NCI-H2029 (cell line): ENCODE data around the gene CDC20.
A peak's percentile ranks its signal among the peaks of the same experiment; 100 is the strongest.

ENCODE experiments used
- DNase-seq: peaks from one replicate; lab custom pipeline; 2025; lab: John Stamatoyannopoulos, UW

The CDC20 gene

DNA sequence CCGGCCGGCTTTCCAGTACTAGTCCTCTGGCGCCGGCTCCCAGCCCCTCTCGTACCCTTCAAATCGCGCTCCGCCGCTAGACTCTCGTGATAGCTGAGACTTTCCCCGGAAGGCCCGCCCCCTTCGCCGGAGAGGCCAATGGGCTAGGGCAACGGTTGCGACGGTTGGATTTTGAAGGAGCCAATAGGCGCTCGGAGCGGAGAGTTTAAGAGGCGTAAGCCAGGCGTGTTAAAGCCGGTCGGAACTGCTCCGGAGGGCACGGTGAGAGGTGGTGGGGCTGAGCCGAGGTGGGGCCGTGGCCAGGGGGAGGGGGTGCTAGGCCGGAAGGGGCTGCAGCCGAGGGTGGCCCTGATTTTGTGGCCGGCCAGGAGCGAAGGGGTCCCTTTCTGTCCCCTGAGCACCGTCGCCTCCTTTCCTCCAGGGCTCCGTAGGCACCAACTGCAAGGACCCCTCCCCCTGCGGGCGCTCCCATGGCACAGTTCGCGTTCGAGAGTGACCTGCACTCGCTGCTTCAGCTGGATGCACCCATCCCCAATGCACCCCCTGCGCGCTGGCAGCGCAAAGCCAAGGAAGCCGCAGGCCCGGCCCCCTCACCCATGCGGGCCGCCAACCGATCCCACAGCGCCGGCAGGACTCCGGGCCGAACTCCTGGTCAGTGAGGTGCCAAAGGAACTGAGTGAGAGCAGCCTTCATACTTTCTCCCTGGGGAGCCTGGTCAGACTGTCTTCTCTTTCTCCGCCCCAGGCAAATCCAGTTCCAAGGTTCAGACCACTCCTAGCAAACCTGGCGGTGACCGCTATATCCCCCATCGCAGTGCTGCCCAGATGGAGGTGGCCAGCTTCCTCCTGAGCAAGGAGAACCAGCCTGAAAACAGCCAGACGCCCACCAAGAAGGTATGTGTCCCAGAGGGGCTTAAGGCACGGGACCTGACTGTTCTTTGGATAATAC lies at the start of gene CDC20:
Gene CDC20 (plus strand): TSS at position 236 of the 948 bp plus-strand sequence. CDS start 235 bp downstream, at position 471.
- DNase-seq: peak; percentile 100

- DNase-seq: no peak
Measured at GRCh38 chr1:43309405-43310025, 49.3 kb upstream of the CDC20 start.

DNA sequence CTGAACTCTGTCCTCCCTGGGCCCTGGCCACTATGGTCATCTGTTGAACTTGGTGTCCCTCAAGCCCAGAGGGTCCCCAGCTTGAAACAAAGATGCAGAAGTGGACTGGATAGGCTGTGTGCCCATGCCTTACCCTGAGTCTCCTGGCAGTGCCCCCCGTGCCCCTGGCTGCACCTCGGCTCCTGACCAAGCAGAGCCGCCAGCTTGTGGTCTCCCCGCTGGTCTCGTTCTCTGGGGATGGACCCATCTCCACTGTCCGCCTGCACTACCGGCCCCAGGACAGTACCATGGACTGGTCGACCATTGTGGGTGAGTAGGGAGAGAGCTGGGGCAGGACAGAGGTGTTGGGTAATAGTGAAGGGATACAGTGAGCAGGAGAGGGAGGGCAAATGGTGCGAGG lies 47.3 kb upstream of the CDC20 start:
- no peak for DNase-seq

- DNase-seq: no peak
Measured at GRCh38 chr1:43312212-43312623, 46.6 kb upstream of the CDC20 start.

DNA sequence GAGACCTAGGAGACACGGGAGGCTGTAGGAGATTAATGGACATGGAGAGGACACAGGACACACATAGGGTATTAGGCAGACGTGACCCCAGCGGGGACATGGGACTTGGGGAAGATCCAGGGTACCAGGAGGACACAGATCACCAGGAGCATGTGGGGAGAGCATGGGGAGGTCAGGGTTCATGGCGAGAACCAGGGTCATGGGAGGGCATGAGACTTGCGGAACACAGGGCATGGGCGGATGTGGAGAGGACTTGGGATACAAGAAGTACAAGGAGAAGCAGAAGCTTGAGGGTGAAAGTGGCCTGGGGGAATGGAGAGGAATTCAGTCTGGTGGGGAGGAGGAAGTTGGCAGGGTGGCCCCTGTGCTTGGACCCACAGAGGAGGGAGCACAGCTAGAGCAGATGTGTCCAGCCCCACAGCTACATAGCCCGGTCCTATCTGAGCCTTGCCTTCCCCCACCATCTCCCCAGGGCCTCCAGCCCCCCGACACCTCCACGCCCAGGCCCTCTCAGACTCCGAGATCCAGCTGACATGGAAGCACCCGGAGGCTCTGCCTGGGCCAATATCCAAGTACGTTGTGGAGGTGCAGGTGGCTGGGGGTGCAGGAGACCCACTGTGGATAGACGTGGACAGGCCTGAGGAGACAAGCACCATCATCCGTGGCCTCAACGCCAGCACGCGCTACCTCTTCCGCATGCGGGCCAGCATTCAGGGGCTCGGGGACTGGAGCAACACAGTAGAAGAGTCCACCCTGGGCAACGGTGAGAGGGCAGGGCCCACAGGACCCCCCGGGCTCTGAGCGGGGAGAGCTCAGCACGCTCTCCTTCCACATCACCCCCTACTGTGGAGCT lies 45.9 kb upstream of the CDC20 start:
- no peak for DNase-seq

- no peak for DNase-seq
Measured at GRCh38 chr1:43313771-43314170, 45.0 kb upstream of the CDC20 start.

GRCh38 chr1:43314233-43314632 lies 44.5 kb upstream of the CDC20 start:
- no peak for DNase-seq

GRCh38 chr1:43315481-43315880 lies 43.3 kb upstream of the CDC20 start:
- DNase-seq: no peak

GRCh38 chr1:43315963-43316737 lies 42.6 kb upstream of the CDC20 start:
- DNase-seq: no peak

DNA sequence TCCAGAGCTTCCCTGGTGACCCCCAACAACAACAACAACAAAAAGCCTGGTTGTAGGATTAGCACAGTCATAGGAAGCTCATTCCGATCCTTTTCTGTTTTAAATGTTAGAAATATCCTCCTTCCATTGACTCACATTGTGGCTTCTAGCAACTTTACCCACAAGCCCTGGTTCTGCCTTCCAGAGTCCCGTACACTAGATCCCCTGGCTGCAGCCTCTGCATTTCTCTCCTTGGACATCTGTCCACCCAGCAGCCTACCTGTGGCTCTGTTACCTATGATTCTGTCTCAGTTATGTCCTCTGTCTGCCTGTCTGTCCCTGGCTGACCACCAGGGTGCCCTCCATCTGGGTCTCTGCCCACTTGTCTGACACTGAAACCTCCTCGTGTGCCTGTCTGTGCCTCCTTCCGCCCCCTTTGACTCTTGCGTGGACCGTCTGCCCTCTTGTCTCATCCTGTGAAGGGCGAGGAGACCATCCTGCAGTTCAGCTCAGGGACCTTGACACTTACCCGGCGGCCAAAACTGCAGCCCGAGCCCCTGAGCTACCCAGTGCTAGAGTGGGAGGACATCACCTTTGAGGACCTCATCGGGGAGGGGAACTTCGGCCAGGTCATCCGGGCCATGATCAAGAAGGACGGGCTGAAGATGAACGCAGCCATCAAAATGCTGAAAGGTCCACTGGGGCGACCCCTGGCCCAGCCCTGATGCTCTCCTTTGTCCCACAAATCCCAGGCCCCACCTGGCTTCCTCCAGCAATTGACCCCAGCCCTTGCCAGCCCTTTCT lies 41.9 kb upstream of the CDC20 start:
- DNase-seq: no peak

- no peak for DNase-seq
Measured at GRCh38 chr1:43317817-43318471, 40.8 kb upstream of the CDC20 start.

DNA sequence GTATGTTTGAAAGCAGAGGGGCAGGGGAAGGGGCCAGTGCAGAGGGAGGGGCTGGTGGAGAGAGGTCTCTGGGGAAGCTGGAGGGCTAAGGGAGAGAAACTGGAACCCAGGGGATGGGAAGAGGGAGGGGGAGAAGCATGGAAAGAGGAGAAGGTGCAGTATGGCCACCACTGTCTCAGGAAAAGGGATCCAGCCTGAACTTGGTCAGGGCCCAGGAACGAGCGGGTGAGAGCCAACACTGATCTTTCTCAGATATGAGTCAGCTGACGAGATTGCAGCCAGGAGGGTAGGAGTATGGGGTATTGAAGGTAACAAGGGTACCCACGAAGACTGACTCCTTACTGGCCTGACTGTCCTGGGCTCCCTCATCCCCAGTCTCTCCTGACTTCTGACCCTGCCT lies 40.0 kb upstream of the CDC20 start:
- DNase-seq: no peak

DNA sequence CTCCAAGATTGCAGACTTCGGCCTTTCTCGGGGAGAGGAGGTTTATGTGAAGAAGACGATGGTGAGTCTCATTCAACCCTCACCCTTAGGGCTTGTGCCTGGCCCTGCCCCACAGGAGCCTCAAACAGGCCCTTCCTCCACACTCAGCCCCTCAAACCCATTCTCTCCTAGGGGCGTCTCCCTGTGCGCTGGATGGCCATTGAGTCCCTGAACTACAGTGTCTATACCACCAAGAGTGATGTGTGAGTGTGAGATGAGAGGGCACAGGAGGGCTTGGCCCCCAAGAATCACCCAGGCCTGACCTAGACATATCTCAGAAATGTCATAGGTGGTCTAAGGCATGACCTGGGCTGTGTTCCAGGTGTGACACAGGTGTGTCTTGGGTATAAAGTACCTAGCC lies 39.5 kb upstream of the CDC20 start:
- DNase-seq: no peak

- DNase-seq: no peak
Measured at GRCh38 chr1:43319766-43320165, 39.0 kb upstream of the CDC20 start.

DNA sequence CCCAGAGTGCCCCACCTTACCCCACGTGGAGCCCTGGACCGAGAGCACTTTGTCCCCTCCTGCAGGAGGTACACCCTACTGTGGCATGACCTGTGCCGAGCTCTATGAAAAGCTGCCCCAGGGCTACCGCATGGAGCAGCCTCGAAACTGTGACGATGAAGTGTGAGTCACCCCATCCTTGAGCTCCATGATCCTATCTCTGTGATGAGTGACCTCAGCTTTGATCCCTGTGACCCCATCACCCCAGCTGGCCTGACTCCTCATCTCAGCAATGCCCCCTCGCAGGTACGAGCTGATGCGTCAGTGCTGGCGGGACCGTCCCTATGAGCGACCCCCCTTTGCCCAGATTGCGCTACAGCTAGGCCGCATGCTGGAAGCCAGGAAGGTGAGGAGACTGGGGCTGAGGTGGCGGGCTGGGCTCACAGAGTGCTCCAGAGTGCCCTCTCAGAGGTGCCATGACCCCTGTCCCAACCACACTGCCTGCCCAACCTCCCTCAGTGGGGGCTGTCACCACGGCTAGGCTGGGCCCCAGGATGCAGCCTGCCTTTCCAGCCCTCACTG lies 37.4 kb upstream of the CDC20 start:
- no peak for DNase-seq

DNA sequence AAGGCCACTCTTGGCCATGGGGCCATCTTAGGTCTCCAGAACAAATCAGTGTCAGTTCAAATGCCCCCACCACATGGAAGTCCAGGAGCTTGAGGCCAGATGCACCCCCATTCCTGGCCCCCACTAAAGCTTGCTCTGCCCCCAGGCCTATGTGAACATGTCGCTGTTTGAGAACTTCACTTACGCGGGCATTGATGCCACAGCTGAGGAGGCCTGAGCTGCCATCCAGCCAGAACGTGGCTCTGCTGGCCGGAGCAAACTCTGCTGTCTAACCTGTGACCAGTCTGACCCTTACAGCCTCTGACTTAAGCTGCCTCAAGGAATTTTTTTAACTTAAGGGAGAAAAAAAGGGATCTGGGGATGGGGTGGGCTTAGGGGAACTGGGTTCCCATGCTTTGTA lies 36.3 kb upstream of the CDC20 start:
- no peak for DNase-seq

- DNase-seq: no peak
Measured at GRCh38 chr1:43324810-43325209, 34.0 kb upstream of the CDC20 start.

DNA sequence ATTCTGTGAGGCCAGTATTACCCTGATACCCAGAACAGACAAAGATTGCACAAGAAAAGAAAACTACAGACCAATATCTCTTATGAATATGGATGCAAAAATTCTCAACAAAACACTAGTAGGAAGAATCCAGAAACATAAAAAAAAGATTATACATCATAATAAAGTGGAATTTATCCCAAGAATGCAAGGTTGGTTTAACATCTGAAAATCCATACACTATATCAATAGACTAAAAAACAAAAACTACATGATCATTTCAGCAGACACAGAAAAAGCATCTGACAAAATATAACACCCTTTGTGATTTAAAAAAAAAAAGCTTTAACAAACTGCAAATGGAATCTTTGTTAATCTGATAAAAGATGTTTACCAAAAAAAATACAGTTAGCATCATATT lies 33.4 kb upstream of the CDC20 start:
- DNase-seq: no peak

GRCh38 chr1:43327549-43328292 lies 31.1 kb upstream of the CDC20 start:
- DNase-seq: no peak
